ENCODE data around the gene IFNK. TPM values are rescaled to one million over a fixed set of nuclear protein-coding genes. Genes with fewer than 3 reads are reported as not detected.
"Not testable (repeated sequence)": the region's sequence is repeated elsewhere in the genome, so short reads cannot be mapped to it uniquely, and the experiment has no call there.

Gene IFNK
- total RNA-seq, 2 experiments from 2014 or later, result not detected

GRCh38 chr9:27495480-27496134 lies 28.5 kb upstream of the IFNK start:
- ChIA-PET CTCF (no interaction called here), POLR2A (no interaction called here)
- H3K36me3 Mint-ChIP-seq (ENCODE audit: low read depth), result no peaks in the 10 kb centered on the region
- DNase-seq, result no peak
- peaks cover 8% of the 10 kb centered on the region for H3K4me1 Mint-ChIP-seq
- no peak overlapping the region for H3K4me3 Mint-ChIP-seq
- H3K27ac Mint-ChIP-seq, result no peak overlapping the region
- H3K27me3 Mint-ChIP-seq, result no peaks in the 10 kb centered on the region
- peaks cover 10% of the 10 kb centered on the region for H3K9me3 Mint-ChIP-seq

DNA sequence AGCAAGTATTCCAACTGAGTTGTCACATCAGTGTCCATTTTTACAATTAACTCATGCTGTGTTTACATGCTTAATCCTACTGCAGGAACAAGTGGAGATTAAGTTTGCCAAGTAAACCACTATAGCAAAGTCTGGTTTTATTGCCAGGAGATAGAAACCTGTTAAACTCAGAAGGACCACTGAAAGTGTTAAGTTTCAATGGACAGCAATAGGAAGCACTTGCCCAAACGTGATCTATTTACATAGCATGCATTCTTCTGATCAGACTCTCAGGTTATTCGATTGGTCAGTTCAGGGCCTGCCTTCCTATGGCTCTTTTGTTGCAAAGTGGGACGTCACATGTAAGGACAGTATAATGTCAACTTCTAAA lies 28.0 kb upstream of the IFNK start:
- H3K36me3 Mint-ChIP-seq (ENCODE audit: low read depth), result no peaks in the 10 kb centered on the region

DNA sequence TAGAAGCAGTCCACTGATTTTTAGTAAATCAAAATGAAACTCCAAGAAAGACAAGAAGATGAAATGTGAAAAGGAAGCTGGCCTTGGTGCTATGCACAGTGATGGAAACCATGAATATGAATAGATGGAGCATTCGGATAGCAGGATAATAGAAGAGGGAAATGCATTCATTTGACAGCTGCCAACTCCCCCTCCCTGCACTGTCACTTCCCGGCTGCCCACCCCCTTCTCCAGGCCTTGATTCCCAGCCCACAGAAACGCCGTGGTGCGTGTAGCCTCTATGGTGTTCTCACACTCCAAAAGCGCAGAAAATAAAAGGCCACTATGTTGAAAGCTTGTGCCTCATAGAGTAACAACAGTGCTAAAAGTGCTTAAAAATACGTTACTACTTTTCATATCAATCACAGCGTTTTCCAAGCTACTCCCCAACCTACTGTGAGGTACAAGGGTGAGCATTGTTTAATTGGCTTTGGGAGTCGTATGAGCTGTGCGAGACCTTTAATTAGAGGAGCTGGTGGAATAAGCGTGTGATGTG lies 26.1 kb upstream of the IFNK start:
- no peak overlapping the region for H3K4me3 Mint-ChIP-seq

More for the DNA sequence above, 28.0 kb upstream of the IFNK start:
- no peak overlapping the region for H3K4me3 Mint-ChIP-seq
- H3K27ac Mint-ChIP-seq, result no peak overlapping the region
- H3K27me3 Mint-ChIP-seq, result no peaks in the 10 kb centered on the region
- ChIA-PET CTCF (interaction anchor here (1.1 kb wide), 1 partner anchor 163 kb away, joined by 3 read pairs; no protein-coding TSS in a partner anchor), POLR2A (no interaction called here)
- no peak for DNase-seq
- peaks cover 8% of the 10 kb centered on the region for H3K4me1 Mint-ChIP-seq
- H3K9me3 Mint-ChIP-seq, result peaks cover 11% of the 10 kb centered on the region

DNA sequence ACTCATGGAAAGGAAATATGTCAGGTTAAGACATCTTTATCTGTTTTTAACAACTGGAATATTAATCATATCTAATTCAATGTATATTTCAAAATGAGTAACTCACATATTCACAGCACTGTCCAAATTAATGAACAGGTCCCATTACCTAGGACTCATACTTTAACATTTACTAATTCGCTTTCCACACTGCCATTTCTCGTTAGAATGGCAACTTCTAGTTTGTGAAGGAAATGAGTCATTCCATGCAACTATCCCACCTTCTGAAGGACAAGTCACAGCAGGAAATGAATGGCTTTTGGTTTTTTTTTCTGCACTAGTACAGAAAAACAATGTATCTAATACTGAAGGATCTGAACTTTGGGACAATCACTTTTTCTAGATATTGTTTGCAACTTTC lies 24.6 kb upstream of the IFNK start:
- H3K27me3 Mint-ChIP-seq, result no peaks in the 10 kb centered on the region
- H3K27ac Mint-ChIP-seq, result no peak overlapping the region
- H3K4me1 Mint-ChIP-seq, result peaks cover 8% of the 10 kb centered on the region
- DNase-seq, result no peak
- H3K36me3 Mint-ChIP-seq (ENCODE audit: low read depth), result no peaks in the 10 kb centered on the region
- CTCF ChIA-PET, result no interaction called here
- H3K9me3 Mint-ChIP-seq, result peaks cover 3% of the 10 kb centered on the region
- H3K4me3 Mint-ChIP-seq, result no peak overlapping the region
- POLR2A ChIA-PET, result no interaction called here

More for the DNA sequence above, 26.1 kb upstream of the IFNK start:
- POLR2A ChIA-PET, result no interaction called here
- CTCF ChIA-PET, result interaction anchor here (1.6 kb wide), 1 partner anchor 13 kb away, joined by 4 read pairs; no protein-coding TSS in a partner anchor
- Mint-ChIP-seq H3K27ac (no peak overlapping the region), H3K9me3 (peaks cover 10% of the 10 kb centered on the region), H3K4me1 (peaks cover 8% of the 10 kb centered on the region), H3K27me3 (no peaks in the 10 kb centered on the region), H3K36me3 (ENCODE audit: low read depth) (no peaks in the 10 kb centered on the region)
- DNase-seq, result no peak

GRCh38 chr9:27500902-27501301 lies 23.2 kb upstream of the IFNK start:
- H3K27me3 Mint-ChIP-seq, H3K4me3 Mint-ChIP-seq, H3K27ac Mint-ChIP-seq: not testable (repeated sequence)

GRCh38 chr9:27503623-27504022 lies 20.5 kb upstream of the IFNK start:
- H3K4me3 Mint-ChIP-seq, result no peak overlapping the region
- H3K27me3 Mint-ChIP-seq, result no peaks in the 10 kb centered on the region
- H3K9me3 Mint-ChIP-seq, result peaks cover 3% of the 10 kb centered on the region
- ChIA-PET CTCF (no interaction called here), POLR2A (no interaction called here)
- no peak overlapping the region for H3K27ac Mint-ChIP-seq
- H3K36me3 Mint-ChIP-seq (ENCODE audit: low read depth), result no peaks in the 10 kb centered on the region
- H3K4me1 Mint-ChIP-seq, result peaks cover 8% of the 10 kb centered on the region
- DNase-seq, result no peak

More at GRCh38 chr9:27500902-27501301, 23.2 kb upstream of the IFNK start:
- CTCF ChIA-PET, result interaction anchor here (0.6 kb wide), 1 partner anchor 177 kb away, joined by 3 read pairs; no protein-coding TSS in a partner anchor
- H3K4me1 Mint-ChIP-seq; DNase-seq; H3K36me3 Mint-ChIP-seq (ENCODE audit: low read depth); H3K9me3 Mint-ChIP-seq; POLR2A ChIA-PET: not testable (repeated sequence)

DNA sequence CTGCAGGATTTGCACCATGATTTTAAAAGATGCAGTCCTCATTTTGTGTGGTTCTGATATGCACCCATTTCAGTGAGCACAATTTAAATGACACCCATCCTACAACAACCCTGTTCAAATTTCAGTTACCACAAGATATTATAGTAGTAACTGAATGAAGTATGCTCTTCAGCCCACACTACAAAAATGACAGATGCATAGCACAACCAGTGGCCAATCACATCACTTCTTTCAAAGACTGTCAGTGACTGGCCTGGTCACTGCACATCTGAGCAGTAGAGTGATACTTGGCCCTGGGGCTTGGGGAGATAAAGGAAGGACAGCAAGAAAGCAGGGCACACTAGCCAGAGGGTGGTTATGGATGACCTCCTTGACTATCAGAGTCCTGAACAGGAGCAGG lies 19.8 kb upstream of the IFNK start:
- H3K4me1 Mint-ChIP-seq, result peaks cover 6% of the 10 kb centered on the region

DNA sequence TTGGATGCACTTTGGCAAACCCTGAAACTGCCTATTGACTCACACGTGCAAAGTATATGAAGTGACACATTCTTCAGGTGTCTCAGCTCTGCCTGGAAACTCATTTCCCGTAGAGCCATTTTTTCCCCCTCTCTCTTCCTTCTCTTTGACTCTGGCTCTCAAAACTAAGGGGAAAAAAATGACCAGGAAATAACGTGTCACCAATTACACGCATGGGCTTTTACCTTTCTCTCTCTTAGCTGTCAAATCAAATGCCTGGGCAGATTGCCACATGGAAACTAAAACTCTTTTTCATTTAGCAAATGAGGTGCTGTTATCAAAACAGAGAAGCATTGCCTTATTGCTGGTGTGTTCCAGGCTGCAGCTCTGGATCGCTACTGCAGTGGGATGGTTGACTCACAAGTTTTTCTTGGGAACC lies 18.3 kb upstream of the IFNK start:
- Mint-ChIP-seq H3K27ac (no peak overlapping the region), H3K4me1 (no peaks in the 10 kb centered on the region), H3K4me3 (no peak overlapping the region), H3K36me3 (ENCODE audit: low read depth) (no peaks in the 10 kb centered on the region), H3K27me3 (no peaks in the 10 kb centered on the region), H3K9me3 (peaks cover 3% of the 10 kb centered on the region)
- no peak for DNase-seq
- POLR2A ChIA-PET, result no interaction called here
- CTCF ChIA-PET, result no interaction called here

More for the DNA sequence above, 19.8 kb upstream of the IFNK start:
- H3K4me3 Mint-ChIP-seq, result no peak overlapping the region
- DNase-seq, result no peak
- H3K27me3 Mint-ChIP-seq, result no peaks in the 10 kb centered on the region
- H3K27ac Mint-ChIP-seq, result no peak overlapping the region
- ChIA-PET CTCF (no interaction called here), POLR2A (no interaction called here)
- H3K36me3 Mint-ChIP-seq (ENCODE audit: low read depth), result no peaks in the 10 kb centered on the region
- peaks cover 3% of the 10 kb centered on the region for H3K9me3 Mint-ChIP-seq

DNA sequence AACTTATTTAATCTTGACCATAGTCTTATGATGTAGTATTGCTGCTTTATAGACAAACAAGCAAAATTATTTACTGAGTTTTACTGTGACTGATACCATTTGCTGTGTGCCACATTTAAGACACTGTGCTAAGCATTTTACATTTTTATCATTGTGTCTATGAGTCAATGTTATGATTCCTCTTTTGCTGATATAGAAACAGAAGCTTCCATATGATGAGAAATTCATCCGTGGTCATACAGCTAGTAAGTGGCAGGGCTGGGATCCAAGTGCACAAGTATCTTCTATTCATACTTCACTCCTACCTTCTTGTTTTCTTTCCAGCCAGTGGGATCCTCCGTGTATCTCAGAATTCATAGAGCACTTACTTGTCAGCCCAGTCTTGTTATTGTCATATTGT lies 17.1 kb upstream of the IFNK start:
- POLR2A ChIA-PET, result no interaction called here

GRCh38 chr9:27510780-27511179 lies 13.3 kb upstream of the IFNK start:
- Mint-ChIP-seq H3K9me3 (peaks cover 2% of the 10 kb centered on the region), H3K4me3 (no peak overlapping the region), H3K4me1 (no peaks in the 10 kb centered on the region), H3K36me3 (ENCODE audit: low read depth) (no peaks in the 10 kb centered on the region), H3K27ac (no peak overlapping the region), H3K27me3 (no peaks in the 10 kb centered on the region)
- POLR2A ChIA-PET, result no interaction called here
- CTCF ChIA-PET, result interaction anchor here (0.6 to 1.3 kb wide), 2 partner anchors 52 to 177 kb away, joined by 3 read pairs; no protein-coding TSS in a partner anchor
- no peak for DNase-seq

More for the DNA sequence above, 17.1 kb upstream of the IFNK start:
- Mint-ChIP-seq H3K36me3 (ENCODE audit: low read depth) (no peaks in the 10 kb centered on the region), H3K4me1 (no peaks in the 10 kb centered on the region), H3K9me3 (no peaks in the 10 kb centered on the region), H3K4me3 (no peak overlapping the region), H3K27ac (no peak overlapping the region), H3K27me3 (no peaks in the 10 kb centered on the region)
- no peak for DNase-seq
- CTCF ChIA-PET, result no interaction called here

GRCh38 chr9:27511771-27512170 lies 12.3 kb upstream of the IFNK start:
- POLR2A ChIA-PET, result interaction anchor here (0.7 kb wide), 1 partner anchor 31 kb away, joined by 3 read pairs; no protein-coding TSS in a partner anchor
- H3K27me3 Mint-ChIP-seq, result no peaks in the 10 kb centered on the region

GRCh38 chr9:27514551-27514950 lies 9.5 kb upstream of the IFNK start:
- H3K27ac Mint-ChIP-seq, result no peak overlapping the region
- no peaks in the 10 kb centered on the region for H3K36me3 Mint-ChIP-seq (ENCODE audit: low read depth)
- POLR2A ChIA-PET, result no interaction called here
- H3K4me3 Mint-ChIP-seq, result no peak overlapping the region
- peaks cover 2% of the 10 kb centered on the region for H3K9me3 Mint-ChIP-seq
- DNase-seq, result no peak
- CTCF ChIA-PET, result interaction anchor here (1.6 kb wide), 1 partner anchor 26 kb away, joined by 8 read pairs; no protein-coding TSS in a partner anchor
- no peaks in the 10 kb centered on the region for H3K27me3 Mint-ChIP-seq
- no peaks in the 10 kb centered on the region for H3K4me1 Mint-ChIP-seq

More at GRCh38 chr9:27511771-27512170, 12.3 kb upstream of the IFNK start:
- DNase-seq, result no peak
- Mint-ChIP-seq H3K27ac (no peak overlapping the region), H3K4me3 (no peak overlapping the region), H3K4me1 (no peaks in the 10 kb centered on the region), H3K36me3 (ENCODE audit: low read depth) (no peaks in the 10 kb centered on the region), H3K9me3 (peaks cover 2% of the 10 kb centered on the region)
- CTCF ChIA-PET, result interaction anchor here (1.3 kb wide), 1 partner anchor 51 kb away, joined by 3 read pairs; no protein-coding TSS in a partner anchor

DNA sequence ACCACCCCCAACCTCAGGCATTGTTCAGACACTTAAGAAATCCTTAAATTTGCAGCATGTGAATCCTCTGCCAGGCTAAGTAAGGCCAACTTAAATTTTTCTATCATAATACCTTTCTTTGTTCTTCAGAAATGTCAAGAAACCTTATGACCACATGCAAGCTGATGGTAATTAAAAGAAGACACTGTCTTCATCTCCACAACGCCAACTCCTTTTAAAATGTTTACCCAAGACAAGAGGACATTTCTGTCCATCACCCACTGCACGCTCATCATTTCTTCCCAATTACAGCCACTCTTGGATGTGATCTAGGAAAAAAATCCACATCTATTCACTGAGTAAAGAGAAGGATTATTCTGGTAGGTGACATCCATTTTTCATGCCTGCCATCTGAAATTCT lies 6.1 kb upstream of the IFNK start:
- no peaks in the 10 kb centered on the region for H3K27me3 Mint-ChIP-seq
- CTCF ChIA-PET, result no interaction called here

DNA sequence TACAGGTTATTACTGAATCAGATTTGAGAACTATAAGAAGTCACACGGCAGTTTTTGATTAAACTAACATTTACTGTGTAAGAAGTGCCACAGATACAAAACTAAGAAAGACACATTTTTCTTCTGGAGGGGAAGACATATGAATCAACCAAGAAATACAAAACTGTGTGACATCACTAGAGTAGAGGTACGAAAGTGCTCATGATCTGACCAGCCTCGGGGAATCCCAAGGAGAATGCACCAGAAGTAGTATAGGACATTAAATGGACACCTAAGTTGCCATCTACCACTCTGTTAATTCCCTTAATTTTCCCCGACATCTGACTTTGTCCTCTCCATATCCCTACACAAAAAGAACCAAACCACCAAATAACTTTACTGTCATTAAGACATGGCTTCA lies 5.3 kb upstream of the IFNK start:
- Mint-ChIP-seq H3K4me1 (no peaks in the 10 kb centered on the region), H3K27ac (no peak overlapping the region), H3K4me3 (no peak overlapping the region), H3K9me3 (no peaks in the 10 kb centered on the region), H3K36me3 (ENCODE audit: low read depth) (no peaks in the 10 kb centered on the region), H3K27me3 (no peaks in the 10 kb centered on the region)
- POLR2A ChIA-PET, result no interaction called here
- DNase-seq, result no peak
- CTCF ChIA-PET, result no interaction called here

More for the DNA sequence above, 6.1 kb upstream of the IFNK start:
- no peak for DNase-seq
- H3K4me3 Mint-ChIP-seq, result no peak overlapping the region
- no peak overlapping the region for H3K27ac Mint-ChIP-seq
- peaks cover 2% of the 10 kb centered on the region for H3K9me3 Mint-ChIP-seq
- POLR2A ChIA-PET, result no interaction called here
- no peaks in the 10 kb centered on the region for H3K36me3 Mint-ChIP-seq (ENCODE audit: low read depth)
- H3K4me1 Mint-ChIP-seq, result no peaks in the 10 kb centered on the region

Data from activated CD4-positive, alpha-beta T cell treated with anti-CD3 and anti-CD28 coated beads, Interleukin-2, amount 10 ng/mL, durations not matched to agents 7 days and 5 days (primary cell).